SK-N-MC (cell line): Measurements from ENCODE around the gene HIVEP2.

ENCODE experiments used
- DNase-seq: peaks from one replicate; pipeline ENCODE4 v3.0.0-alpha.2; 2011; ENCODE audit warnings: low read depth, low spot score
- H3K27ac ChIP-seq: fragments of 200-600 bp; sonication (generic); 2 replicates; pipeline ENCODE4 v1.5.1; 2016; ENCODE audit warnings: mixed run types
- H3K36me3 ChIP-seq: fragments of 200-600 bp; sonication (generic); 2 replicates; pipeline ENCODE4 v1.6.1; 2017; ENCODE audit warnings: antibody characterized with exemption, low read length, mixed read lengths; ENCODE audit not compliant: insufficient read depth
- H3K4me3 ChIP-seq: fragments of 200-600 bp; sonication (generic); 2 replicates; pipeline ENCODE4 v1.5.1; 2016
- H3K9ac ChIP-seq: fragments of 200-600 bp; sonication (generic); 2 replicates; pipeline ENCODE4 v1.8.0; 2017; ENCODE audit warnings: mixed run types, mixed read lengths; ENCODE audit not compliant: insufficient read length
- H3K9me3 ChIP-seq: fragments of 200-600 bp; sonication (generic); 2 replicates; pipeline ENCODE4 v1.6.1; 2017; ENCODE audit warnings: low read depth, mild to moderate bottlenecking, antibody characterized with exemption, low read length, moderate library complexity, mixed read lengths
- EZH2 ChIP-seq: fragments of 200-600 bp; sonication (generic); IDR thresholded peaks from one replicate; pipeline ENCODE4 v1.6.1; 2017; ENCODE audit warnings: antibody characterized with exemption
- FOXP2 ChIP-seq: optimal IDR thresholded peaks from 2 replicates; pipeline ENCODE3; 2011; ENCODE audit warnings: mild to moderate bottlenecking, moderate library complexity; ENCODE audit not compliant: insufficient read depth; ENCODE audit errors: extremely low read length, control extremely low read depth
- POLR2AphosphoS5 ChIP-seq: IDR thresholded peaks from 2 replicates; pipeline ENCODE4 v1.6.1; 2012; ENCODE audit warnings: mild to moderate bottlenecking, low read depth, low read length, borderline replicate concordance

HIVEP2 gene

GRCh38 chr6:142763205-142763604, 181.8 kb downstream of the HIVEP2 start:
- Histone ChIP-seq H3K9ac (no peak overlapping the region), H3K9me3 (no peaks in the 10 kb centered on the region), H3K36me3 (0 out of 2 replicates have a peak, but pooled peaks cover 3% of the 10 kb centered on the region), H3K4me3 (no peak overlapping the region), H3K27ac (no peak overlapping the region)
- TF ChIP-seq POLR2AphosphoS5 (no peak), FOXP2 (no peak), EZH2 (no peak)
- DNase-seq, result no peak

GRCh38 chr6:142761756-142762155, 183.2 kb downstream of the HIVEP2 start:
- no peak for DNase-seq
- Histone ChIP-seq H3K4me3 (no peak overlapping the region), H3K9ac (no peak overlapping the region), H3K36me3 (0 out of 2 replicates have a peak, but pooled peaks cover 3% of the 10 kb centered on the region), H3K9me3 (no peaks in the 10 kb centered on the region), H3K27ac (no peak overlapping the region)
- TF ChIP-seq FOXP2 (no peak), POLR2AphosphoS5 (no peak), EZH2 (no peak)

GRCh38 chr6:142760152-142760551, 184.8 kb downstream of the HIVEP2 start:
- Histone ChIP-seq H3K36me3 (0 out of 2 replicates have a peak, but pooled peaks cover 3% of the 10 kb centered on the region), H3K27ac (no peak overlapping the region)

GRCh38 chr6:142758629-142759025, 186.3 kb downstream of the HIVEP2 start:
- H3K36me3 ChIP-seq, result 0 out of 2 replicates have a peak, but pooled peaks cover 3% of the 10 kb centered on the region
- no peak for TF ChIP-seq POLR2AphosphoS5
- TF ChIP-seq EZH2, result no peak
- TF ChIP-seq FOXP2, result no peak

More at GRCh38 chr6:142760152-142760551, 184.8 kb downstream of the HIVEP2 start:
- DNase-seq, result no peak
- no peak overlapping the region for H3K9ac ChIP-seq
- H3K9me3 ChIP-seq, result no peaks in the 10 kb centered on the region
- TF ChIP-seq EZH2, result no peak
- no peak for TF ChIP-seq FOXP2
- TF ChIP-seq POLR2AphosphoS5, result no peak
- H3K4me3 ChIP-seq, result no peak overlapping the region

GRCh38 chr6:142757852-142758628, 186.9 kb downstream of the HIVEP2 start:
- H3K4me3 ChIP-seq, result no peak overlapping the region
- 0 out of 2 replicates have a peak, but pooled peaks cover 3% of the 10 kb centered on the region for H3K36me3 ChIP-seq
- no peak for DNase-seq
- no peak for TF ChIP-seq POLR2AphosphoS5
- TF ChIP-seq FOXP2, result no peak
- TF ChIP-seq EZH2, result no peak
- no peak overlapping the region for H3K9ac ChIP-seq
- H3K27ac ChIP-seq, result no peak overlapping the region
- H3K9me3 ChIP-seq, result no peaks in the 10 kb centered on the region

More at GRCh38 chr6:142758629-142759025, 186.3 kb downstream of the HIVEP2 start:
- Histone ChIP-seq H3K27ac (no peak overlapping the region), H3K9ac (no peak overlapping the region), H3K9me3 (no peaks in the 10 kb centered on the region), H3K4me3 (no peak overlapping the region)
- DNase-seq, result no peak

GRCh38 chr6:142756215-142756630, 188.8 kb downstream of the HIVEP2 start:
- Histone ChIP-seq H3K4me3 (no peak overlapping the region), H3K9me3 (no peaks in the 10 kb centered on the region), H3K9ac (no peak overlapping the region), H3K27ac (no peak overlapping the region), H3K36me3 (0 out of 2 replicates have a peak, but pooled peaks cover 3% of the 10 kb centered on the region)
- TF ChIP-seq POLR2AphosphoS5 (no peak), FOXP2 (no peak), EZH2 (no peak)
- DNase-seq, result no peak

- Histone ChIP-seq H3K4me3 (no peak overlapping the region), H3K36me3 (no peaks in the 10 kb centered on the region), H3K9me3 (no peaks in the 10 kb centered on the region), H3K27ac (no peak overlapping the region), H3K9ac (no peak overlapping the region)
- DNase-seq, result no peak
- TF ChIP-seq POLR2AphosphoS5 (no peak), EZH2 (no peak), FOXP2 (no peak)
Observed at GRCh38 chr6:142753196-142753595, 191.8 kb downstream of the HIVEP2 start.

- Histone ChIP-seq H3K27ac (no peak overlapping the region), H3K9me3 (no peaks in the 10 kb centered on the region), H3K9ac (no peak overlapping the region), H3K4me3 (no peak overlapping the region), H3K36me3 (no peaks in the 10 kb centered on the region)
- no peak for DNase-seq
- no peak for TF ChIP-seq EZH2
- TF ChIP-seq FOXP2, result no peak
- TF ChIP-seq POLR2AphosphoS5, result no peak
Observed at GRCh38 chr6:142752348-142752747, 192.6 kb downstream of the HIVEP2 start.

- Histone ChIP-seq H3K4me3 (no peak overlapping the region), H3K36me3 (no peaks in the 10 kb centered on the region), H3K27ac (no peak overlapping the region), H3K9me3 (no peaks in the 10 kb centered on the region), H3K9ac (no peak overlapping the region)
- no peak for DNase-seq
- TF ChIP-seq FOXP2, result no peak
- TF ChIP-seq EZH2, result no peak
Observed at GRCh38 chr6:142751452-142751851, 193.5 kb downstream of the HIVEP2 start.
